HG02840 (cell line): ENCODE measurements around the gene MED13L.
A peak's percentile ranks its signal among the peaks of the same experiment; 100 is the strongest.

Experiments used
- ATAC-seq: cut with Tn5 transposase; IDR thresholded peaks from one replicate; pipeline ENCODE4 v1.9.1; 2021; ENCODE audit warnings: mild to moderate bottlenecking, moderate library complexity, moderate number of reproducible peaks; ENCODE audit not compliant: unreplicated experiment, low FRiP score

The MED13L gene

DNA sequence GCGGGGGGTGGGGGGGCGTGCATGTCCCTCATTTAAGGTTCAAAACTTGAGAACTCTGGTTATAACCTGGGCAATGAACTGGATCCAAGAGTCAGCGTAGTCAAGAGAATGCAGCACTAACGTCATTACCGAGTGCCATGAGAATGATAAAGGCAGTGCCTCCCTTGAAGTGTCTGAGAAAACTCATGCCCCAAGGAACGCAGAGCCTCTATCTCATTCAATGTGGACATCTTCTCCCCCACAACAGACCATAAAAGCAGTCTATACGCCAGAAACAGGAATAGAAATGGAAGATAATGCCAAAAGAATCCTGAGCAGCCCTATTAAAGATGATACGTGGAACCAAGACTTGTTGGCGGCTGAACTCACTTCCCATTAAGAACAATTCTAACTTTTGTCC, 208.6 kb downstream of the MED13L start:
- no peak for ATAC-seq

DNA sequence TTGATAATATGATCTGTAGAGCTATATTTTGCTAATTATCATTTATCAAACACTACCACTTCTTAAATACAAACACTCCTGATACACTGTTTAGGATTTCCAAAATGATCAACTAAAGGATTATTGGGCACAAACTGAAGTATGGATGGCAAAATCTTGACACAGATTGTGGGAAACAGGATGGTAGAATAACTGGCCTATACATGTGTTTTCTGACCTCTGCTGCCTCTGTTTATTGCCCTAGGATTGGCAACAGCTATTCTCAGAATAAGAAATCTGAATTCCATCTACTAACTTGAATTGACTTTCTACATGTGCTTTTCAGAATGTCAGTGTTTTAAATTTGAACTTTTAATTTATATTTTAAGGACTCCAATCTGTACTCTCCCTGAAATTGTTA, 209.1 kb downstream of the MED13L start:
- no peak for ATAC-seq

DNA sequence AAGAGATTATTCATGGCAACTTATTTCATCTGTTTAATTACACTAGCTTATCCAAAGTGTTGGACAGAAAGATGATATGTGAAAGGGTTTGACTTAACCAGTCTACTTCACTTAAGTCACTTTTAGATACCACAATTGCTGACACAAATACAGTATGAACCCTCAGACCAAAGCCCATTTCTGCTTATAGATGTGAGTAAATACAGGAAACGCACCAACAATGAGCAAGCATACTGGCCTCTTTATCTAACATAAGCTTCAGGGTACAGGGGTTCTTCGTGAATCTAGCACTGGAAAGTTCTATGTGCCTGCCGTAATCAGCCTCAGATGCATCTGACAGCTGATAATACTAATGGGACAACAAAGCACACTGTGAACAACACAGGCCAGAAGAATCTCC, 209.6 kb downstream of the MED13L start:
- no peak for ATAC-seq

DNA sequence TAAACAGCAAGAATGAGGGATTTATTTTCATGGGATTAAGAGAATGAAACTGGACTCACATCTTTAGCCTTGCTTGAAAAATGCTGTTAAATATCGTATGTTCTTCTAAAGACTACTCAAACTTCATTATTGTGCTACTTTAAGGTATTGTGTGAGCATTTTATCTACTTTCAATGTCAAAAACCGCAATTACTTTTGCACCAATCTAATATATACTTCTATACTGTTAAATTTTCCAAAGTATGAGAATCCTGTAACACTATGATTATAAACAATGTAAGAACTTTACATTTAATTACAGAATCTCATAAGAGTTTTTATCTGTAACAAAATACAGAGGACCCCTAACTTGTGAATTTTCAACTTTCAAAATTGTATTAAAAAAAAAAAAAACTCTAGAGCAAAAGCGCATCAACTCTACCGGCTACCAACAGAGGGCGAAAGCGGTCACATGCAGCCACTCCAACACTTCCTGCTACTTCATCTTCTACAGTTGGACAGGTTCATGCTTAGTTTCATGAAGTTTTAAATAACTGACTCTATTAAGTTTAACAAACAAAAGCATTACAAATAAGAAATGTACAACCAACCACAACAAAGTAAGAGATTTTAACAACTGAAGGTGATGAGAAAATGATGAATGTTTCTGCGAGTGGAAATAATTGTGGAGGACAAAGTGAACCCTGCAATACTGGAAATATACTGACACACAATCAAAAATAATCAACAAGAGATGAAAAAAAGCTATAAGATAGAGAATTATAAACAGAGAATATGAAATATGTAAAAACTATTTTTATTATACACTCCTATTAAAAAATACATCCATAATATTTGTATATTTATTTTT, 210.9 kb downstream of the MED13L start:
- ATAC-seq, result no peak

DNA sequence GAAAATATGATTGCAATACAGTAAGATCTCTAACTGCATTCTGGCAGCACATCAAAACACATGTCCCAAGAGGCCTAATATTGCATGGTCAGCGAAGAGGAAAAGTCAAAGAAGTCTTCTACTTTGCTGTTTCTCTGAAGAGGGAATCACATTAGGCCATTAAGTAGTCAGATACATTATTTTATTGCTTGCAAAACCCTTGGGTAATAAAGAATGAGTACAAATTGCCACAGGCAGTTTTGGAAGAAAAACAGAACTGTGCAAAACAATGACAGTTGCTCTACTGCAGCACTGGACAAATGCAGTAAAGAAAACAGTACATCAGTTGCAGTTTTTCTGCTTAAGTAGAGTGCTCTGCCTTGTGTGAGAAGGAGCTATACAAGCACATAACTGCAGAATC, 211.9 kb downstream of the MED13L start:
- ATAC-seq, result no peak

DNA sequence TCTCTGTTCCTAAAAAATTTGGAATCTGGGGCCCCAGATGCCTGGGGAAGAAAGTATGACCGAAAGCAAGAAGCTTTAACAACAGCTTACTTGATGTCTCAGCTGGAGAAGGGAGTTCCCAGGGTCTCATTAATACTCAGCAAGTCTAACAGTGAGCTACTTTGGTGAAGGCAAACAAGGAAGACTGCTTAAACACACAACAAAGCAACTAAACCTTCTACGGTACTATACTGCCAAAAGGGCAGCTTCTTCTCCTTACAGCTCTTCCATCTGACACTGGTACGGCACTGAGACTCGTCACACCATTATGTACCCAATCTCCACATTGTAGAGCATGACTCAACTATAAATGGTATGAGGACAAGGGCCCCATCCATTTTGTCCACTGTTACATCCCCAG, 213.0 kb downstream of the MED13L start:
- no peak for ATAC-seq

DNA sequence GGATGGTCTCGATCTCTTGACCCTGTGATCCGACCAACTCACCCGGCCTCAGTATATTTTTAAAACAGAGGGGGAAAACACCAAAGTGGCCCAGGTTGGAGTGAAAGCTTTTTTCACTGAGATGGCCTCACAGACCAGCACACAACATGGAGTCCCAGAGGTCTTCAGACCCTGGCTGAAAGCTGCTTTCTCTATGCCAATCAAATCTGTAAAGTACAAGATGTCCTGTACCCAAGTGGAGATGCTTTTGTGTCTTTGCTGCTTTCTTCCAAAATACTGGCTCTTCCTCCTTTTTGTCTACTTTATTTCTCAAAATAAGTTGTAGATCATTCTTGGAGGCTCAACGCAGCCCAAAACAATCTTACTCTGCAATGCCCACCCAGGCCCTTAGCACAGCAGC, 214.8 kb downstream of the MED13L start:
- ATAC-seq, result no peak

DNA sequence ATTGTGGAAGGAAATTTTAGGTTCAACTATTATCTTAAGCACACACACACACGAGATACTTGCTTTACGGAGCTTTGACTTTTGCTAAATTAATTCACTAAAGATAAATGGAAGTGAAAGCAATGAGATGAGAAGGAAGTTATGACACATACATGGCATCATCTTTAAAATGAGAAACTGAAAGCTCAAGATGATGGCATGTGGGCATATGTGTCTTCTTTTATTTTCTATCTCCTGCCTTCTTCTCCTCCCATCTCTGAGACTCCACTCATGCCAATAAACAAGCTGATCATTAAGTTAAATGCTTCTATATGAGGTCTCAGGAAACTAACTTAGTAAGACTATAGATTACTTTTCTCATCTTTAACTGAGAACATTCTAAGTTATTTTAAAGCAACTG, 216.7 kb downstream of the MED13L start:
- peak; percentile 54 for ATAC-seq

DNA sequence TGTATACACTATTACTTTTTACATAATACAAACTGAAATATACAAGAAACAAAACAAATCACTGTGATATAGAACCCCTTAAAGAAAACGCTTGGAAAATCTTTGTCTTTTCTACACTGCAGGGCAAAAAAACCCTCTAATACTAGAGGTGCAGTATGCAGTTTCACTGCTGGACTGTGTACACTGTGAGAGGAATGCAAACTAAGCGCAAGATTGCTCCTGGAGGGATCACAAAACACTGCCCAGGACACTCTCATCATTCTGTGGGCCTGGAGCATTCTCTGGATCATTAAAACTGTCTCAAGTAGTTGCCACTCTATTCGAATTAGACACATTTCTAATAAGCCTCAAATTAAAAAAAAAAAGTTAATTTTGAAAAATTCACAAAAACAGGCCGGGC, 217.6 kb downstream of the MED13L start:
- ATAC-seq, result no peak

DNA sequence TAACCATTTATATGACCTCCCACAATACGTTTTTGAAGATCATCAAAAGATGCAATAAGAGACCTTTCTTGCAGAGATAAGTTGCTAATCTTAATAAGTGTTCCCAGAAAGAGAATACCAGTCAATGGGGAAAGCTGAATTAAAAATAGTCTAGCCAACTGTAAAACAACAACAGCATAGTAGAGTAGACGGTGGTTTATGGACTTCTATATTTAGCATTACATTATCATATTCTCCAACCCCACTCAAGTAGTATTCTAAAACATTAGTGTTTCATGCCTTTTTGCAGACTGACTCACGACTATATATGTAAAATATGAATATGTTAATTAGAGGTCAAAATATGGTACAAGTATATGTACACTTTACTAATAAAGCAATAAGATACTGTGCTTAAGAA, 218.9 kb downstream of the MED13L start:
- no peak for ATAC-seq

DNA sequence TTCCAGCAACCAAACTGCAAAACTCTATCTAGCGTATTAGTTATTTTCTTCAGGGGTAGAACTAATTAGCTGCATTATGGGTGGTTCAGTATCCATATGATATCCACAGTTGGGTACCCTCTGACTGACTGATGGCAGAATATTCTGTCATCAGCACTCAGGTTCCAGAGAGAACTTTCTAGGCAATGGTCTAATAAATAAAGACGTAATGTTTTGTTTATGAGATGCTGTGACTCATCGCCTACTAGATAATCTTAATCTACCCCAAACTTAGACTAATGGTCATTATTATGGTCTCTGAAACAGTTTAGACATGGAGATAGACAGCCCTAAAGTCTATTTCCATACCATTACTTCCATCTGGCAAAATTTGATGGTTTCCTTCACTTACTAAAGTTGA, 220.1 kb downstream of the MED13L start:
- no peak for ATAC-seq

DNA sequence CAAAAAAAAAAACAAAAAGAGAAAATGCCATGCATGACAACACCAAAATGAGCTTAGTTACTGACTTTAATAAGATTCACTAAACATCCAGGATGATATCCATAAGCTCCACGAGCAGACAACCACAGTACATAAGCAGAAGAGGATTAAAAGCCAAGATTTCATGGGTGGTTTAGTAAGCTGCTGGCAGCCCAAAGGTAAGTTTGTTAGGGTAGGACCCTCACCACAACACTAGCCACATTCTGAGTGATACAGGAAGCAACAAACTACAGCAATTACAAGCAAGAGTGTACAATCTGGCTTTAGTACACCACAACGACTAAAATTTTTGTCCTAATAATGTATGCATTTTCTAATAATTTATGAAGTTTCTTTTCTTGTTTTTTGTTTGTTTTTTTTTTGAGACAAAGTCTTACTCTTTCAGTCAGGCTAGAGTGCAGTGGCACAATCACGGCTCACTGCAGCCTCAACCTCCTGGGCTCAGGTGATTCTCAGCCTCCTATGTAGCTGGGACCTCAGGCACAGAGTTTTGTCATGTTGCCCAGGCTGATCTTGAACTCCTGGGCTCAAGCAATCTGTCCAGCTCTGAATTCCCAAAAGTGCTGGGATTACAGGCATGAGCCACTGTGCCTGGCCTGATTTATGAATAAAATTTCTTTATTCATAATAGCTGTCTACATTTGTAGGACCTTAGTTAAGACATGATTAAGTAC, 221.4 kb downstream of the MED13L start:
- ATAC-seq, result no peak

DNA sequence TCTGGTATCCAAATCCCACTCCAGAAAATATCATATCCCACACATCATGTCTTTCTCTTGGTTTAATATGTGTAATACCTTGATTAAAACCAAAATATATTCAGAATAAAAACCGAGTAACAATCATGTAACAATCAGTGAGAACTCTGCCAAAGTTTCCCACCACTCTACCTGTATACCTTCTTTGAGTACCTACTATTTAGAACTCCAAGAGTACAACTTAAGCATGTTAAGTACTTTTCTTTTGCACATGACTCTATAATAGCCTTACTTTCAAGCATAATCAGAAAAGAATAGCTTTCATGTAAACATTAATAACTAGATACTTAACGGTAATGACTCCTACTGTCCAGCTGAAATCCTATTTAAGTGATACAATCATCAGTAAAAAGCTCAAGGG, 223.2 kb downstream of the MED13L start:
- ATAC-seq, result no peak

DNA sequence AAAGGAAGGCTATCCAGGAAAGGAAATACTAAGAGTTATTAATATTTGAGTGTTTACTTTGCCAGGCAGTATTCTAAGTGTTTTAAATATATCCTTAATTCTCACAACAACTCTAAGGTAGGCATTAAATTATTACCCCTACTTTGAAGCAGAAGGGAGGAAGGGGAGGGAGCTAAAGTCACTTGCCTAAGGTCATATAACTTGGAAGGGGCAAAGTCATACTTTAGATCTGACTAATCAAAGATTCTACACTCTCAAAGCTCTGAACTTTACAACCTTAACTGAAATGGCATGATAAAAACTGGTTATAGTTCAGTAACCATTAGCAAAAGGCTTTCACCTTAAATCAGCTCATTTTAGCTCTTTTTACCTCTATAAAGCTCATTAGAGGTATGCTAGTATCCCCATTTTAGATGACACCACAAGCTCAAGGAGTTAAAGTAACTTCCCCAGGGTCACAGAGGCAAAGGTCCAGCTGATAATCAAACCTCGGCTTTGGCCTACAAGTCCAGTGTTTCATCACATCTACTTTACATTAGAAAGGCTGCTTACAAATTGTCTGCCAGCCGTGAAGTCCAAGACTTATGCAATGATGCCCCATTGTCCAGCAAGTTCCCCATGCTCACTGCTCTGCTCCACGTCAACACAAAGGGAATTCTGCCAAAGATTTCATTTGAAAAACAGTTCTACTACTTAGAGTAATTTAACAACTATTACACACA, 223.9 kb downstream of the MED13L start:
- no peak for ATAC-seq

DNA sequence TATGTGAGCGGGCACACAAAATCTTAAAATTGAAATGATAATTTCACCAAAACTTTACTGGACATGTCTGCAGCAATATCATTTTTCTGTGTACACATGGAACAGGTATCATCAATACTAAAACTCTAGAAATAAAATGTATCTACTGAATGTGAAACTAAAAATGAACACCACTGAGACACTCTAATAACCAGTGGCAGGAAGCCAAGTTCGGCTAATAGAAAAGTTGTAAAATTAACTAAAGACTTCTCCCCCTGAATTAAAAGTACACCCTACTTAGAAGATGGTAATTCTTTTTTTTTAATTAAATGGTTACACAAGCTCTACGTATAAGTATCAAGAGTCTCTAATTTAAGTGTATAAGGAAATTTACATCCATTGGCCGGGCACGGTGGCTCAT, 227.2 kb downstream of the MED13L start:
- ATAC-seq, result no peak

DNA sequence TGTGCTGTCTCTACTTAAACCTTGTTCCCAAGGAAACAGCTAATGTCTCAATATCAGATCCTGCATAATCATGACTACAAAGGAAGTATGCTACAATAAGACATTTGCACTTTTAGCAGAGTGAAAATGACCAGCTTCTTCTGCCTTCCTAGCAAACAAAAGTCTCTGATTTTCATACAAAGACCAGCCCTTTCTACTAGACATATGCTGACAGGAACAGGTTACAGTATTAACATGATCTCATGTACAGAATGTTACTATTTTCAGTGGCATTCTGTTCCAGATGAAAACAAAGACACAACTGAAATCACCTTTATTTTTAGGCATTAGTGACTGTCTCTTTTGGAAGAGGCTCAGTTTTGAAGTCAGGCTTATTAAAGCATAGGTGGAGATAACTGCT, 228.6 kb downstream of the MED13L start:
- no peak for ATAC-seq

DNA sequence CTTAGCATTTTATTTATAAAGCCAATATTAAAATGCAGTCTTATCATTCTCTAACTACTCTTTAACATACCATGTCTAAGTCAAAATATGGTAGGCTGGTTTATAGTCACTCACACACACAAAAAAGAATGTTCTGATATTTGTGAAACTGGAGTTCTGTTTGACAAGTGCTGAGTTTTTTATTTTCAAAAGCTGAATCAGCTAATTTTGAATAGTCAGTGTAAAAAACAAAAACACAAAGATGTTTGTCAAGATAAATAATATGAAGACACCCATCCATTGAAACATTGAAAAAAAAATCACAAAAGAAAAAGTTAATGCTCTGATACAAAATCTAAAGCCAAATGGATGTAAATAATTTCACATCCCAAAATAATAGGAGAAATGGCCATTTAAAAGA, 231.5 kb downstream of the MED13L start:
- no peak for ATAC-seq

DNA sequence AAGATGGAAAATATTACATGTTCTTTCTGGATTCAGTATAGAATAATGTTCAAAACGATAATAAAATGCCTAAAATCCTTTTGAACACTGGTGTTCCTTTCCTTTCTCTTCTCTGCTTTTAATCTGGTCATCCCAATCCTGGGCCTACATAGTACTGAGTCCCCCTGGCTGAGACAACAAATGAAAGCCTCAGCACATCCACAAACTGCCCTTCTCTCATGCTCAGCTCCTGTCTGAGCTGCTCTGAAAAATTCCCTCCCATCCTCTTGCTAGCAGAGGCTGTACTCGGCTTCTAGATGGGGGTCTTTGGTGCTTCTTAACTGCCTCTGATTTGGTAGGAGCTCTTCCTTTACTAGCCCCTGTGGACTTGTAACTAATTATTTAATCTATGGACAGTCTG, 232.3 kb downstream of the MED13L start:
- no peak for ATAC-seq

DNA sequence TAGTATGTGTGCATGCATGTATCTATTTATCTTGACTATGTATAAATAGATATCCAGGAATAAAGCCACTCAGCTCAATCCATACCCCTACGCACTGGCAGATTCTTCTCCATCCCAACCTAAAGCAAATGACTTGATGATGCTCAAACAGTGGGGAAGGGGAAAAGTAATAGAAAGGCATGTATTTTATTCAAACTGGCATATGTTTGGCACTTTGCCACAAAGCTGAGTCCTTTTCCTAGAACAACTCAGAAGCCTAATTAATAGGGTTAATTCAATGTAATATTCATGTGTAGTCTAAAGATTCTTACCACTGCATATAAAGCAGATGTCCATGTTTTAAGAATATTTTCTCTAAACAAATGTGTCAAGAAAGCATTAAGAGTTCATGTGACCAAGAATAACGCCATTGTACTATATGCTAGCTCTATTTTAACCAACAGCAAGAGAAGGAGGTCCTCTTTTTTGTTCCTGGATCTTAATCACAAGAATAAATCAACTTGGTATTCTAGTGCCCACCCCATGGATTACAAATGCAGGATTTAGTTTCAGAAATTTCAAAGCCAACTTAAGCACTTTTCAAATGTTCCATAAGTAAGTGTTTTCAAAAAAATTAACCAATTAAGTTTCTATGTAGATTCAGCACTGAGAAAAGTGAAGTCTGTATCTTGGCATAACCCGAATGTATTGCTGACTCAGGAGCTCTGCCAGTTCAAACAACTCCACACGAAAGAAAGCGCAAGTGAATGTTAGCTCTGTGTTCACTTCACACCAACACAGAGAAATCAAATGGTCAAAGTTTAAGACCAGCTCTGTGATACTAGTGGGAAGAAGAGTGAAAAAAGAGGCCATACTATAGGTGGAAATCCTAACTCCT, 233.6 kb downstream of the MED13L start:
- ATAC-seq, result no peak

DNA sequence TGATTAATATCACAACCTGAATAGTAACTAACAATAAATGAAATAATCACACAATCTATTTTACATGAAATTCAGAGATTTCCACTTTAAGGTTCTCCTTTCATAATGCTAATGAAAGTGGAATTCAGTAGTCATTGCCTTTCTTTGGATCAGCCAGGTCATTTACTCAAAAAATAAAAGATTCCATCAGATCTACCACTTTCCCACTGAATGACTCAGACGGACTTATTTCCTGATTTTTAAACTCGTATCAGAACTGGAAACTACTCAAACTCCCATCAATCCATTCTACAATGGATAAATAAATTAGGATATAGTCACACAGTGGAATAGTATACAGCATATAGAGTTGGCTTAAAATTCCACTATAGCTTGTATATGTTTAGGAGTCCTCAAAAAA, 237.1 kb downstream of the MED13L start:
- no peak for ATAC-seq
